IMR-90 (cell line): ENCODE results near the gene SPESP1. TPM values are rescaled to one million over a fixed set of nuclear protein-coding genes. Genes with fewer than 3 reads are reported as not detected.

Source experiments
- ATAC-seq: fragments of 200-7000 bp; cut with Tn5 transposase; 2 replicates; pipeline ENCODE4 v1.9.1; 2020; ENCODE audit warnings: low read depth, mild to moderate bottlenecking, moderate library complexity
- BruUV-seq: library from RNA; stranded (reverse); fragments of 400-500 nt; replicated peaks from 2 replicates; lab custom pipeline; 2021; lab: Mats Ljungman, UMichigan
- CTCF ChIA-PET: fragments of 300-600 bp; formaldehyde crosslinking; extraction: SDS; loops from one replicate; lab custom pipeline; 2021; ENCODE audit warnings: antibody characterized with exemption; lab: Yijun Ruan, JAX
- POLR2A ChIA-PET: fragments of 300-600 bp; sonication (Branson Sonifier 250); formaldehyde crosslinking; loops from one replicate; lab custom pipeline; 2022; ENCODE audit warnings: antibody characterized with exemption; ENCODE audit not compliant: unreplicated experiment; lab: Charles Lee
- DNase-seq: peaks from one replicate; pipeline ENCODE4 v3.0.0; 2013
- H2AFZ ChIP-seq: replicated peaks from 2 replicates; pipeline ENCODE3; 2013; ENCODE audit warnings: low read length, mild to moderate bottlenecking; ENCODE audit not compliant: poor library complexity
- H2AK5ac ChIP-seq: 2 replicates; pipeline ENCODE4 v1.6.1; 2013; ENCODE audit warnings: low read depth, low read length, inconsistent platforms
- H2AK9ac ChIP-seq: replicated peaks from 2 replicates; pipeline ENCODE3; 2013; ENCODE audit warnings: mild to moderate bottlenecking, low read depth, low read length, moderate library complexity; ENCODE audit not compliant: poor library complexity
- H2BK120ac ChIP-seq: 2 replicates; pipeline ENCODE4 v1.6.1; 2013; ENCODE audit warnings: low read depth, low read length, inconsistent platforms
- H2BK15ac ChIP-seq: 3 replicates; pipeline ENCODE4 v1.6.1; 2013; ENCODE audit warnings: low read depth, low read length, inconsistent platforms
- H2BK20ac ChIP-seq: 2 replicates; pipeline ENCODE4 v1.6.1; 2013; ENCODE audit warnings: low read depth, mild to moderate bottlenecking, inconsistent platforms, low read length, moderate library complexity
- H2BK5ac ChIP-seq: 2 replicates; pipeline ENCODE4 v1.6.1; 2013; ENCODE audit warnings: mild to moderate bottlenecking, low read depth, low read length, inconsistent platforms; ENCODE audit not compliant: poor library complexity, severe bottlenecking
- H3K14ac ChIP-seq: replicated peaks from 2 replicates; pipeline ENCODE4 v1.6.1; 2013; ENCODE audit warnings: low read depth, low read length, inconsistent platforms
- H3K18ac ChIP-seq: 2 replicates; pipeline ENCODE4 v1.6.1; 2013; ENCODE audit warnings: low read depth, low read length, control low read depth
- H3K23ac ChIP-seq: 2 replicates; pipeline ENCODE4 v1.6.1; 2013; ENCODE audit warnings: low read depth, low read length, inconsistent platforms
- H3K27ac ChIP-seq: 2 replicates; pipeline ENCODE4 v1.5.1; 2013; ENCODE audit warnings: mild to moderate bottlenecking, control low read depth, low read length; ENCODE audit not compliant: insufficient read depth
- H3K27me3 ChIP-seq: 2 replicates; pipeline ENCODE4 v1.6.1; 2013; ENCODE audit warnings: low read length; ENCODE audit not compliant: control insufficient read depth, insufficient read depth
- H3K36me3 ChIP-seq: 2 replicates; pipeline ENCODE4 v1.6.1; 2013; ENCODE audit warnings: low read length, mixed read lengths; ENCODE audit not compliant: control insufficient read depth, insufficient read depth
- H3K4ac ChIP-seq: 2 replicates; pipeline ENCODE4 v1.6.1; 2013; ENCODE audit warnings: low read depth, low read length, inconsistent platforms
- H3K4me1 ChIP-seq: 2 replicates; pipeline ENCODE4 v1.6.1; 2013; ENCODE audit warnings: low read length, mixed read lengths; ENCODE audit not compliant: control insufficient read depth, insufficient read depth
- H3K4me2 ChIP-seq: 2 replicates; pipeline ENCODE4 v1.6.1; 2013; ENCODE audit warnings: low read depth, mild to moderate bottlenecking, control low read depth, low read length, moderate library complexity
- H3K4me3 ChIP-seq: 2 replicates; pipeline ENCODE4 v1.5.1; 2013; ENCODE audit warnings: low read depth, mild to moderate bottlenecking, control low read depth, low read length, moderate library complexity; ENCODE audit not compliant: insufficient read depth
- H3K56ac ChIP-seq: 2 replicates; pipeline ENCODE4 v1.6.1; 2013; ENCODE audit warnings: low read length, inconsistent platforms; ENCODE audit not compliant: insufficient read depth; ENCODE audit errors: extremely low read depth
- H3K79me1 ChIP-seq, 2 experiments: 2 replicates each; pipeline ENCODE4 v1.6.1; 2013; ENCODE audit warnings: low read length in 2 of 2, inconsistent platforms in 1 of 2, low read depth in 1 of 2
- H3K9ac ChIP-seq: 2 replicates; pipeline ENCODE4 v1.6.1; 2013; ENCODE audit warnings: low read depth, low read length, control low read depth
- H3K9me1 ChIP-seq: 2 replicates; pipeline ENCODE4 v1.6.1; 2013; ENCODE audit warnings: low read length, inconsistent platforms; ENCODE audit not compliant: insufficient read depth
- H3K9me3 ChIP-seq: 2 replicates; pipeline ENCODE4 v1.6.1; 2013; ENCODE audit warnings: low read length; ENCODE audit not compliant: control insufficient read depth, insufficient read depth
- H4K20me1 ChIP-seq: 2 replicates; pipeline ENCODE4 v1.6.1; 2013; ENCODE audit warnings: low read length, inconsistent platforms; ENCODE audit not compliant: insufficient read depth
- H4K5ac ChIP-seq: 2 replicates; pipeline ENCODE4 v1.6.1; 2013; ENCODE audit warnings: mild to moderate bottlenecking, low read depth, low read length, control low read depth
- H4K8ac ChIP-seq, 2 experiments: 2 replicates each; pipeline ENCODE4 v1.6.1; 2013; ENCODE audit warnings: low read depth in 2 of 2, low read length in 2 of 2, control low read depth in 1 of 2, inconsistent platforms in 1 of 2
- H4K91ac ChIP-seq: 2 replicates; pipeline ENCODE4 v1.6.1; 2013; ENCODE audit warnings: low read depth, low read length, inconsistent platforms; ENCODE audit not compliant: insufficient read depth
- BHLHE40 ChIP-seq: fragments of 150-350 bp; IDR thresholded peaks from 2 replicates; pipeline ENCODE4 v1.6.1; 2016; ENCODE audit warnings: mild to moderate bottlenecking, low read depth, low read length
- CEBPB ChIP-seq: IDR thresholded peaks from 2 replicates; pipeline ENCODE4 v1.6.1; 2012; ENCODE audit warnings: low read depth, low read length, improper control_type of control experiment
- MAFK ChIP-seq: IDR thresholded peaks from 2 replicates; pipeline ENCODE4 v1.6.1; 2012; ENCODE audit warnings: low read depth, low read length, improper control_type of control experiment
- MAZ ChIP-seq: IDR thresholded peaks from 2 replicates; pipeline ENCODE4 v1.6.1; 2012; ENCODE audit warnings: low read depth, mild to moderate bottlenecking, low read length, improper control_type of control experiment, moderate library complexity, borderline replicate concordance
- MXI1 ChIP-seq: IDR thresholded peaks from 2 replicates; pipeline ENCODE4 v1.6.1; 2012; ENCODE audit warnings: low read depth, mild to moderate bottlenecking, low read length, moderate library complexity, borderline replicate concordance
- RFX5 ChIP-seq: IDR thresholded peaks from 2 replicates; pipeline ENCODE4 v1.8.0; 2012; ENCODE audit warnings: low read depth, mild to moderate bottlenecking, low read length, moderate library complexity
- SMC3 ChIP-seq: fragments of 150-350 bp; IDR thresholded peaks from 2 replicates; pipeline ENCODE4 v1.6.1; 2016; ENCODE audit warnings: low read depth, mild to moderate bottlenecking, antibody characterized with exemption, low read length, moderate library complexity
- dilution Hi-C: fragments of 300-500 bp; cut with HindIII; formaldehyde crosslinking; loops from one replicate; pipeline ENCODE4 v1.14.3; 2018; ENCODE audit warnings: low sequenced_read_pairs; ENCODE audit not compliant: unreplicated experiment
- in situ Hi-C: fragments of 300-500 bp; cut with MboI; formaldehyde crosslinking; loops from 3 replicates; pipeline ENCODE4 v1.14.3; 2019; ENCODE audit warnings: low sequenced_read_pairs, inconsistent platforms, mixed read lengths
- intact Hi-C: fragments of 100-400 bp; cut with micrococcal nuclease; formaldehyde crosslinking; loops from 2 replicates; pipeline ENCODE4 v1.10.0; 2022
- polyA plus RNA-seq, 3 experiments: library from polyadenylated mRNA; depleted of rRNA; stranded (reverse); fragments of >200 nt; gene quantifications; 2 replicates each; pipeline ENCODE4 v1.2.3, GENCODE V29; 2012; ENCODE audit warnings: low replicate concordance in 1 of 3
- total RNA-seq: library from RNA; depleted of rRNA; stranded (reverse); fragments of >200 nt; gene quantifications from 2 replicates; pipeline ENCODE4 v1.2.3, GENCODE V29; 2012
- TF ChIP-seq, protein P1 (sequence below): fragments of 150-350 bp; IDR thresholded peaks from 2 replicates; pipeline ENCODE4 v1.6.1; 2016; ENCODE audit warnings: low read depth, mild to moderate bottlenecking, low read length, moderate library complexity, borderline replicate concordance

SPESP1 gene
- total and polyA plus RNA-seq, 2 of the 4 experiments (the other 2 are of a cell fraction) = 2.9 to 3.0 TPM

DNA sequence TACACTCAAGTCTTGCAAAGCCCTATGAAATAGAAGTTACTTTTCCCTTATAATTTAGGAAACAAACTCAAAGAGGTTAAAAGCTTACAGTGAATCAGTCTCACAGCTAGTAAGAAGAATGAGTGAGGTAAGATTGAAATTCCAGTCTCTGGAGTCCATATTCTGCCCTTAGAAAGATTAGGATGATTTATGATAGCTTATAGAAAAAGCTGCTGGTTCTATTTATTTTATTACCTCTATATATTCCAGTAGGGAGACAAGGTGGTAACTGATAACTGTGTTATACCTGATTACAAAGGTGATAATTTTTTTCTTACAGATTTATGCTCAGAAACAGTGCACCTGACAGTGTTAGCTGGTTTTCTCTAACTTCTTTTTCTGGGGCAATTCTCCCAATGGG lies 34.1 kb upstream of the SPESP1 start:
- no peak overlapping the region for H2AK5ac ChIP-seq
- intact Hi-C loops (no loop called here), in situ Hi-C loops (no loop called here), dilution Hi-C loops (no loop called here)
- H3K18ac ChIP-seq = no peak overlapping the region
- H4K20me1 ChIP-seq = no peaks in the 10 kb centered on the region
- H2BK120ac ChIP-seq = no peak overlapping the region
- H4K5ac ChIP-seq = no peak overlapping the region
- ATAC-seq = no peak
- no peak overlapping the region for H2BK5ac ChIP-seq
- H3K4me2 ChIP-seq = no peak overlapping the region
- BruUV-seq = no TSS peak
- no peak overlapping the region for H3K4me3 ChIP-seq
- TF ChIP-seq MXI1 (no peak), SMC3 (no peak), CEBPB (no peak), MAZ (no peak), RFX5 (no peak), MAFK (no peak), BHLHE40 (no peak)
- TF ChIP-seq, protein P1, sequence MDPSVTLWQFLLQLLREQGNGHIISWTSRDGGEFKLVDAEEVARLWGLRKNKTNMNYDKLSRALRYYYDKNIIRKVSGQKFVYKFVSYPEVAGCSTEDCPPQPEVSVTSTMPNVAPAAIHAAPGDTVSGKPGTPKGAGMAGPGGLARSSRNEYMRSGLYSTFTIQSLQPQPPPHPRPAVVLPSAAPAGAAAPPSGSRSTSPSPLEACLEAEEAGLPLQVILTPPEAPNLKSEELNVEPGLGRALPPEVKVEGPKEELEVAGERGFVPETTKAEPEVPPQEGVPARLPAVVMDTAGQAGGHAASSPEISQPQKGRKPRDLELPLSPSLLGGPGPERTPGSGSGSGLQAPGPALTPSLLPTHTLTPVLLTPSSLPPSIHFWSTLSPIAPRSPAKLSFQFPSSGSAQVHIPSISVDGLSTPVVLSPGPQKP = no peak
- no peak overlapping the region for H2BK15ac ChIP-seq
- no peaks in the 10 kb centered on the region for H3K36me3 ChIP-seq
- H3K27me3 ChIP-seq = peaks cover 44% of the 10 kb centered on the region
- H2BK20ac ChIP-seq = no peak overlapping the region
- no peak overlapping the region for H2AFZ ChIP-seq
- no peak overlapping the region for H4K91ac ChIP-seq
- no peaks in the 10 kb centered on the region for H3K4me1 ChIP-seq
- no peak overlapping the region for H3K14ac ChIP-seq
- H3K9me3 ChIP-seq = no peaks in the 10 kb centered on the region
- no peak for DNase-seq
- H3K9me1 ChIP-seq = no peaks in the 10 kb centered on the region
- H3K9ac ChIP-seq = no peak overlapping the region
- H3K79me1 ChIP-seq = no peaks in the 10 kb centered on the region
- ChIA-PET CTCF (no interaction called here), POLR2A (no interaction called here)
- H2AK9ac ChIP-seq = no peak overlapping the region
- H3K56ac ChIP-seq = no peak overlapping the region
- H3K4ac ChIP-seq = no peak overlapping the region
- H4K8ac ChIP-seq = no peak overlapping the region
- no peak overlapping the region for H3K23ac ChIP-seq
- no peak overlapping the region for H3K27ac ChIP-seq
